ENCODE data around the gene SNRNP70. TPM values are rescaled to one million over a fixed set of nuclear protein-coding genes. Genes with fewer than 3 reads are reported as not detected.
A peak's percentile ranks its signal among the peaks of the same experiment; 100 is the strongest.

The SNRNP70 gene
- total and polyA plus RNA-seq, 2 experiments from 2014 or later: 243 to 361 TPM

DNA sequence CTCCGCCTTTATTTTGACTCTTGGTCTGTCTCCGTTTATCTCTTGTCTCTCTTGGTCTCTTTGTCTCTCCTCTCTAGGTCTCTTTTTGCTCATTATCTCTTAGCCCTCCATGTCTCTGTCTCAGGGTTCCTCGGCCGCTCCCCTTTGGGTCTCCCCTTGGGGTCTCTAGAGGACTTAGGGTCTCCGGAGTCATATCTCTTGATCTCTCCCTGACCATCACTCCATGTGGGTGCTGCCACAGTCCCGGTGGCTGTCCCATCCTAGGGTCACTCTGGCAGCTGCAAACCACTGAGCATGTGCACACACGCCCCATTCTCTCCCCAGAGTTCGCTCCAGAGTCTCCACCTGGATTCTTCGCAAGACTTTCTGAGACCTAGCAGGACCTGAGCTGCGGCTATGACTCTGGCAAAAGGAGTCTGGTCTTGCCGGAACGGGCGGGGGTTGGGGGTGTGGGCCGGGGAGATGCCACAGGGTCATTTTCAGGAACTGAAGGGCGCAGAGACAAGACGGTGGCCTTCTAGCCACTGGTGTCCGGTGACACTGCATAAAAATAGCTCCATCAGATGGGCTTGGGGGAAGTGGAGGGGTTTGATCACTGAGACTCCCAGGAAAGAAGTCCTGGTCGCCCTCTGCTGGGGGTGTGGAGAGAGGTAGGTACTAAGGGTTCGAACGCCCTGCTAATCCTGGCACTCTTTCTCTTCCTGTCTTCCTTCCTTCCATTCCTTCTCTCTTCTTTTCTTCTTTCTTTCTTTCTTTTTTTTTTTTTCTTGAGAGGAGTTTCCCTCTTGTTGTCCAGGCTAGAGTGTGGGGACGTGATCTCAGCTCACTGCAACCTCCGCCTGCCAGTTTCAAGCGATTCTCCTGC, 11.5 kb upstream of the SNRNP70 start:
- no peak for TF ChIP-seq EZH2 (IDR thresholded peaks at IDR 0.05; ENCODE audit: low read depth, unreplicated experiment)
- TF ChIP-seq, protein P1, sequence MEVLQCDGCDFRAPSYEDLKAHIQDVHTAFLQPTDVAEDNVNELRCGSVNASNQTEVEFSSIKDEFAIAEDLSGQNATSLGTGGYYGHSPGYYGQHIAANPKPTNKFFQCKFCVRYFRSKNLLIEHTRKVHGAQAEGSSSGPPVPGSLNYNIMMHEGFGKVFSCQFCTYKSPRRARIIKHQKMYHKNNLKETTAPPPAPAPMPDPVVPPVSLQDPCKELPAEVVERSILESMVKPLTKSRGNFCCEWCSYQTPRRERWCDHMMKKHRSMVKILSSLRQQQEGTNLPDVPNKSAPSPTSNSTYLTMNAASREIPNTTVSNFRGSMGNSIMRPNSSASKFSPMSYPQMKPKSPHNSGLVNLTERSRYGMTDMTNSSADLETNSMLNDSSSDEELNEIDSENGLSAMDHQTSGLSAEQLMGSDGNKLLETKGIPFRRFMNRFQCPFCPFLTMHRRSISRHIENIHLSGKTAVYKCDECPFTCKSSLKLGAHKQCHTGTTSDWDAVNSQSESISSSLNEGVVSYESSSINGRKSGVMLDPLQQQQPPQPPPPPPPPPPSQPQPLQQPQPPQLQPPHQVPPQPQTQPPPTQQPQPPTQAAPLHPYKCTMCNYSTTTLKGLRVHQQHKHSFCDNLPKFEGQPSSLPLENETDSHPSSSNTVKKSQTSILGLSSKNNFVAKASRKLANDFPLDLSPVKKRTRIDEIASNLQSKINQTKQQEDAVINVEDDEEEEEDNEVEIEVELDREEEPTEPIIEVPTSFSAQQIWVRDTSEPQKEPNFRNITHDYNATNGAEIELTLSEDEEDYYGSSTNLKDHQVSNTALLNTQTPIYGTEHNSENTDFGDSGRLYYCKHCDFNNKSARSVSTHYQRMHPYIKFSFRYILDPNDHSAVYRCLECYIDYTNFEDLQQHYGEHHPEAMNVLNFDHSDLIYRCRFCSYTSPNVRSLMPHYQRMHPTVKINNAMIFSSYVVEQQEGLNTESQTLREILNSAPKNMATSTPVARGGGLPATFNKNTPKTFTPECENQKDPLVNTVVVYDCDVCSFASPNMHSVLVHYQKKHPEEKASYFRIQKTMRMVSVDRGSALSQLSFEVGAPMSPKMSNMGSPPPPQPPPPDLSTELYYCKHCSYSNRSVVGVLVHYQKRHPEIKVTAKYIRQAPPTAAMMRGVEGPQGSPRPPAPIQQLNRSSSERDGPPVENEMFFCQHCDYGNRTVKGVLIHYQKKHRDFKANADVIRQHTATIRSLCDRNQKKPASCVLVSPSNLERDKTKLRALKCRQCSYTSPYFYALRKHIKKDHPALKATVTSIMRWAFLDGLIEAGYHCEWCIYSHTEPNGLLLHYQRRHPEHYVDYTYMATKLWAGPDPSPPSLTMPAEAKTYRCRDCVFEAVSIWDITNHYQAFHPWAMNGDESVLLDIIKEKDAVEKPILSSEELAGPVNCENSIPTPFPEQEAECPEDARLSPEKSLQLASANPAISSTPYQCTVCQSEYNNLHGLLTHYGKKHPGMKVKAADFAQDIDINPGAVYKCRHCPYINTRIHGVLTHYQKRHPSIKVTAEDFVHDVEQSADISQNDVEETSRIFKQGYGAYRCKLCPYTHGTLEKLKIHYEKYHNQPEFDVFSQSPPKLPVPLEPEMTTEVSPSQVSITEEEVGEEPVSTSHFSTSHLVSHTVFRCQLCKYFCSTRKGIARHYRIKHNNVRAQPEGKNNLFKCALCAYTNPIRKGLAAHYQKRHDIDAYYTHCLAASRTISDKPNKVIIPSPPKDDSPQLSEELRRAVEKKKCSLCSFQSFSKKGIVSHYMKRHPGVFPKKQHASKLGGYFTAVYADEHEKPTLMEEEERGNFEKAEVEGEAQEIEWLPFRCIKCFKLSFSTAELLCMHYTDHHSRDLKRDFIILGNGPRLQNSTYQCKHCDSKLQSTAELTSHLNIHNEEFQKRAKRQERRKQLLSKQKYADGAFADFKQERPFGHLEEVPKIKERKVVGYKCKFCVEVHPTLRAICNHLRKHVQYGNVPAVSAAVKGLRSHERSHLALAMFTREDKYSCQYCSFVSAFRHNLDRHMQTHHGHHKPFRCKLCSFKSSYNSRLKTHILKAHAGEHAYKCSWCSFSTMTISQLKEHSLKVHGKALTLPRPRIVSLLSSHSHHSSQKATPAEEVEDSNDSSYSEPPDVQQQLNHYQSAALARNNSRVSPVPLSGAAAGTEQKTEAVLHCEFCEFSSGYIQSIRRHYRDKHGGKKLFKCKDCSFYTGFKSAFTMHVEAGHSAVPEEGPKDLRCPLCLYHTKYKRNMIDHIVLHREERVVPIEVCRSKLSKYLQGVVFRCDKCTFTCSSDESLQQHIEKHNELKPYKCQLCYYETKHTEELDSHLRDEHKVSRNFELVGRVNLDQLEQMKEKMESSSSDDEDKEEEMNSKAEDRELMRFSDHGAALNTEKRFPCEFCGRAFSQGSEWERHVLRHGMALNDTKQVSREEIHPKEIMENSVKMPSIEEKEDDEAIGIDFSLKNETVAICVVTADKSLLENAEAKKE (CRISPR knock-in tag; IDR thresholded peaks at IDR 0.05): no peak
- TF ChIP-seq, protein P2, sequence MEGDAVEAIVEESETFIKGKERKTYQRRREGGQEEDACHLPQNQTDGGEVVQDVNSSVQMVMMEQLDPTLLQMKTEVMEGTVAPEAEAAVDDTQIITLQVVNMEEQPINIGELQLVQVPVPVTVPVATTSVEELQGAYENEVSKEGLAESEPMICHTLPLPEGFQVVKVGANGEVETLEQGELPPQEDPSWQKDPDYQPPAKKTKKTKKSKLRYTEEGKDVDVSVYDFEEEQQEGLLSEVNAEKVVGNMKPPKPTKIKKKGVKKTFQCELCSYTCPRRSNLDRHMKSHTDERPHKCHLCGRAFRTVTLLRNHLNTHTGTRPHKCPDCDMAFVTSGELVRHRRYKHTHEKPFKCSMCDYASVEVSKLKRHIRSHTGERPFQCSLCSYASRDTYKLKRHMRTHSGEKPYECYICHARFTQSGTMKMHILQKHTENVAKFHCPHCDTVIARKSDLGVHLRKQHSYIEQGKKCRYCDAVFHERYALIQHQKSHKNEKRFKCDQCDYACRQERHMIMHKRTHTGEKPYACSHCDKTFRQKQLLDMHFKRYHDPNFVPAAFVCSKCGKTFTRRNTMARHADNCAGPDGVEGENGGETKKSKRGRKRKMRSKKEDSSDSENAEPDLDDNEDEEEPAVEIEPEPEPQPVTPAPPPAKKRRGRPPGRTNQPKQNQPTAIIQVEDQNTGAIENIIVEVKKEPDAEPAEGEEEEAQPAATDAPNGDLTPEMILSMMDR (conservative IDR thresholded peaks at IDR 0.05; ENCODE audit: low read depth in 2 of 2): peak; percentile 37 to 73
- Mint-ChIP-seq H3K36me3 (ENCODE audit: low read depth) (peaks cover 7% of the 10 kb centered on the region; the same call in 2 of the 3 replicates), H3K27ac (no peak overlapping the region), H3K4me1 (peaks cover 13% of the 10 kb centered on the region; the same call in 2 of the 3 replicates), H3K4me3 (peak overlapping the region; percentile 69), H3K27me3 (ENCODE audit: insufficient read depth, low read depth, poor library complexity) (peaks cover 56% of the 10 kb centered on the region), H3K9me3 (peaks cover 22% of the 10 kb centered on the region)
- no peaks in the 10 kb centered on the region for H3F3A ChIP-seq (replicated peaks; ENCODE audit: low read depth)
- no peaks in the 10 kb centered on the region for H3K36me3 ChIP-seq (ENCODE audit: insufficient read depth)
- DNase-seq (ENCODE audit: low spot score) (peak; percentile 67), ATAC-seq (peak; percentile 52)
- no peak overlapping the region for H3K27ac ChIP-seq (ENCODE audit: low read depth)
- no peaks in the 10 kb centered on the region for H3K79me2 ChIP-seq (replicated peaks; ENCODE audit: insufficient read depth)
- H3K27me3 ChIP-seq (ENCODE audit: insufficient read depth): peaks cover 57% of the 10 kb centered on the region
- no peak overlapping the region for H3K4me2 ChIP-seq
- 0 out of 2 replicates have a peak, but pooled peaks cover 5% of the 10 kb centered on the region for H3K9me2 ChIP-seq (ENCODE audit: insufficient read depth)
- no peaks in the 10 kb centered on the region; the same call in 1 of the 2 replicates for H4K20me1 ChIP-seq (replicated peaks; ENCODE audit: insufficient read depth)
- no peak overlapping the region for H3K4me3 ChIP-seq
- peaks cover 7% of the 10 kb centered on the region for H3K4me1 ChIP-seq (ENCODE audit: insufficient read depth)
- H2AFZ ChIP-seq: no peak overlapping the region

All from GM23338 (cell line).